ENCODE results near the gene IL1RAP. TPM values are rescaled to one million over a fixed set of nuclear protein-coding genes. Genes with fewer than 3 reads are reported as not detected.
"Not testable (repeated sequence)": the region's sequence is repeated elsewhere in the genome, so short reads cannot be mapped to it uniquely, and the experiment has no call there.

IL1RAP gene
- total RNA-seq, 1 experiment from 2014 or later, result 62.0 TPM

DNA sequence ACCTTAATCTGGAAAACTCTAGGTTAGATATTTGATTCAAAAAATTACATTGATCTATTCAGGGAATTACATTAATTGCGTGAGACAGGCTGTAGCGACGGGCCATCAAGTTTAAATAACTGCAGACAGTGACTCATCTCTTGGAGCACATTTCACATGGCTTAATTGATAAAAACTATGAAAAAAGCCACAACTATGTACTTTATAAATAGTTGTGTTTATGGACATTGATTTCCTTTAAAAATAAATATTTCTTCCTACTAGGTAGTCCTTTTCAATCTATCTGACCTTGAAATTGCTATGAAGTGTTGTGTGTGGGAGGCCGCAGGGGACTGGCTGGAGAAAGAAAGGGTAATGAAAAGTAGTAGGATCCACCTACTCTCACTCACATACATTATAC lies 157.8 kb downstream of the IL1RAP start:
- Mint-ChIP-seq H3K36me3 (ENCODE audit: insufficient read depth, unreplicated experiment) (no peaks in the 10 kb centered on the region), H3K27me3 (ENCODE audit: insufficient read depth, unreplicated experiment) (no peaks in the 10 kb centered on the region), H3K4me3 (ENCODE audit: unreplicated experiment) (no peak overlapping the region), H3K9me3 (ENCODE audit: unreplicated experiment) (no peaks in the 10 kb centered on the region), H3K4me1 (ENCODE audit: insufficient read depth, unreplicated experiment) (no peaks in the 10 kb centered on the region), H3K27ac (ENCODE audit: low read depth, unreplicated experiment) (no peak overlapping the region)
- intact Hi-C loops (cut with micrococcal nuclease), result no loop called here
- ChIA-PET POLR2A (interaction anchor here (0.7 kb wide), 1 partner anchor 184 kb away, joined by 3 read pairs; no protein-coding TSS in a partner anchor), CTCF (no interaction called here)
- TF ChIP-seq, protein P1, sequence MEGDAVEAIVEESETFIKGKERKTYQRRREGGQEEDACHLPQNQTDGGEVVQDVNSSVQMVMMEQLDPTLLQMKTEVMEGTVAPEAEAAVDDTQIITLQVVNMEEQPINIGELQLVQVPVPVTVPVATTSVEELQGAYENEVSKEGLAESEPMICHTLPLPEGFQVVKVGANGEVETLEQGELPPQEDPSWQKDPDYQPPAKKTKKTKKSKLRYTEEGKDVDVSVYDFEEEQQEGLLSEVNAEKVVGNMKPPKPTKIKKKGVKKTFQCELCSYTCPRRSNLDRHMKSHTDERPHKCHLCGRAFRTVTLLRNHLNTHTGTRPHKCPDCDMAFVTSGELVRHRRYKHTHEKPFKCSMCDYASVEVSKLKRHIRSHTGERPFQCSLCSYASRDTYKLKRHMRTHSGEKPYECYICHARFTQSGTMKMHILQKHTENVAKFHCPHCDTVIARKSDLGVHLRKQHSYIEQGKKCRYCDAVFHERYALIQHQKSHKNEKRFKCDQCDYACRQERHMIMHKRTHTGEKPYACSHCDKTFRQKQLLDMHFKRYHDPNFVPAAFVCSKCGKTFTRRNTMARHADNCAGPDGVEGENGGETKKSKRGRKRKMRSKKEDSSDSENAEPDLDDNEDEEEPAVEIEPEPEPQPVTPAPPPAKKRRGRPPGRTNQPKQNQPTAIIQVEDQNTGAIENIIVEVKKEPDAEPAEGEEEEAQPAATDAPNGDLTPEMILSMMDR (IDR thresholded peaks at IDR 0.05; ENCODE audit: unreplicated experiment), result no peak
- DNase-seq (ENCODE audit: unreplicated experiment), result peak; percentile 0
- BruUV-seq (replicated peaks), result no TSS peak

DNA sequence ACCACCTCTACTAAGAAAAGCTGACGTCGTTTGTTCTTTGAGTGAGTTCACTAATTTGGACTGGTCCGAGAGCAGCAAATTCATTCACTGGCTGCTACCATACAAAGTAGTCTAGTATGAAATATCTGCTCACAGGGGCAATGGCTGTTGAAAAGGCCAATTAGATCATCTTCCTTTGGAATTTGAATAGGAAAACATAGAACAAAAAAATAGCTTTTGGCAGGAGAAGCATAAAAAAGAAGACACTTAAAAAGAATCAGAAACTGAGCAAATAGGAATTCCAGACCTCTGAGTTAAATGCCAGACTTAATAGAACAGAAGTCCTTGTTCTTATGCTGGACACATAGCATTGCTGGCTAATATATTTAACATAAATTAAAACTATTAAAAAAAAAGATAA lies 159.3 kb downstream of the IL1RAP start:
- H3K27ac Mint-ChIP-seq (ENCODE audit: low read depth, unreplicated experiment), result no peak overlapping the region
- H3K36me3 Mint-ChIP-seq (ENCODE audit: insufficient read depth, unreplicated experiment), result no peaks in the 10 kb centered on the region
- H3K27me3 Mint-ChIP-seq (ENCODE audit: insufficient read depth, unreplicated experiment), result no peaks in the 10 kb centered on the region
- no peaks in the 10 kb centered on the region for H3K4me1 Mint-ChIP-seq (ENCODE audit: insufficient read depth, unreplicated experiment)
- TF ChIP-seq, protein P1 (IDR thresholded peaks at IDR 0.05; ENCODE audit: unreplicated experiment), result no peak
- H3K9me3 Mint-ChIP-seq (ENCODE audit: unreplicated experiment), result peaks cover 3% of the 10 kb centered on the region
- ChIA-PET POLR2A (no interaction called here), CTCF (no interaction called here)
- DNase-seq (ENCODE audit: unreplicated experiment), result no peak
- intact Hi-C loops (cut with micrococcal nuclease), result no loop called here
- H3K4me3 Mint-ChIP-seq (ENCODE audit: unreplicated experiment), result no peak overlapping the region
- BruUV-seq (replicated peaks), result no TSS peak

DNA sequence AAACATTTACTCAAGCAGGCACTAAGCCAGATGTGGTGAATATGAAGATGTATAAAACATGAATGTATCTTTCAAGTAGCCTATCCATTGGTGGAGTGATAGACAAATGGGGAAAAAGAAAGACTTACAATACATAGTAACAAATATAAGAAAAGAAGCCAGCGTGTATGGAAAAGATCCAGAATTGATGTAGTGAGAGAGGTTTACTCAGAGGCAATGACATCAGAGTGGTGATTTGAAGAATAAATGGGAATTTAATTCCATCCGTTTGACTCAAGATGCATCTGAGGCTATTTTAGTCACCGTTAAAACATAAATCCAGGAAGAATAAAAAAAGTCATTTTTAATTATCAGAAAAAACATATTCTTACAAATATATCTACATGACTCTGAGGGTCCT lies 162.6 kb downstream of the IL1RAP start:
- Mint-ChIP-seq H3K27me3 (ENCODE audit: insufficient read depth, unreplicated experiment) (no peaks in the 10 kb centered on the region), H3K27ac (ENCODE audit: low read depth, unreplicated experiment) (no peak overlapping the region), H3K4me1 (ENCODE audit: insufficient read depth, unreplicated experiment) (no peaks in the 10 kb centered on the region), H3K9me3 (ENCODE audit: unreplicated experiment) (peaks cover 8% of the 10 kb centered on the region), H3K36me3 (ENCODE audit: insufficient read depth, unreplicated experiment) (no peaks in the 10 kb centered on the region), H3K4me3 (ENCODE audit: unreplicated experiment) (no peak overlapping the region)
- no peak for DNase-seq (ENCODE audit: unreplicated experiment)
- CTCF ChIA-PET, result interaction anchor here (1.2 kb wide), 1 partner anchor 24 kb away, joined by 3 read pairs; no protein-coding TSS in a partner anchor
- intact Hi-C loops (cut with micrococcal nuclease), result no loop called here
- POLR2A ChIA-PET, result no interaction called here
- no TSS peak for BruUV-seq (replicated peaks)
- TF ChIP-seq, protein P1 (IDR thresholded peaks at IDR 0.05; ENCODE audit: unreplicated experiment), result no peak

DNA sequence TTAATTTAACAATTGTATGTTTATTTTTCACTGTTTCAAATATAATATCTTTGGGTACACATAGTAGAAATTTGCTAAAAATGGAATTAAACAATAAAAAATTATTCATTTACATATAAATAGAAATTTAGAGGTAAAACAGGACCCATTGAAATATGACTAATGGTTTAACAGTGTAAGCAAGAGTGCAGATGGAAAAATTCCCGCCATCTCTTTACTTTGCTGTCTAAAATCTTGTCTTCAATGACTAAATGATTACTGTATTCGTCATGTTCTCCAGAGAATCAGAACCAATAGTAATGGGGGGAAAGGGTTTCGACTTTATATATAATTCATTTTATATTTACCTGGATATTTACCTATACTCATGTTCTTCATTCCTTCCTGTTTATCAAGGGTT lies 163.1 kb downstream of the IL1RAP start:
- DNase-seq (ENCODE audit: unreplicated experiment), result no peak
- Mint-ChIP-seq H3K27ac (ENCODE audit: low read depth, unreplicated experiment) (no peak overlapping the region), H3K4me1 (ENCODE audit: insufficient read depth, unreplicated experiment) (no peaks in the 10 kb centered on the region), H3K9me3 (ENCODE audit: unreplicated experiment) (peaks cover 8% of the 10 kb centered on the region), H3K36me3 (ENCODE audit: insufficient read depth, unreplicated experiment) (no peaks in the 10 kb centered on the region), H3K4me3 (ENCODE audit: unreplicated experiment) (no peak overlapping the region), H3K27me3 (ENCODE audit: insufficient read depth, unreplicated experiment) (no peaks in the 10 kb centered on the region)
- BruUV-seq (replicated peaks), result no TSS peak
- ChIA-PET POLR2A (no interaction called here), CTCF (no interaction called here)
- TF ChIP-seq, protein P1 (IDR thresholded peaks at IDR 0.05; ENCODE audit: unreplicated experiment), result no peak
- intact Hi-C loops (cut with micrococcal nuclease), result no loop called here

DNA sequence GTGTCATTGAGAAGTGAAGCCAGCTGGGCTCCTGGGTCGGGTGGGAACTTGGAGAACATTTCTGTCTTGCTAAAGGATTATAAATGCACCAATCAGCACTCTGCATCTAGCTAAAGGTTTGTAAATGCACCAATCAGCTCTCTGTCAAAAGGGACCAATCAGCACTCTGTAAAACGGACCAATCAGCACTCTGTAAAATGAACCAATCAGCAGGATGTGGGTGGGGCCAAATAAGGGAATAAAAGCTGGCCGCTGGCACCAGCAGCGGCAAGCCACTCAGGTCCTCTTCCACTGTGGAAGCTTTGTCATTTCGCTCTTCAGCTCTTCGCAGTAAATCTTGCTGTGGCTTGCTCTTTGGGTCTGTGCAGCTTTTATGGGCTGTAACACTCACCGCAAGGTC lies 164.0 kb downstream of the IL1RAP start:
- H3K36me3 Mint-ChIP-seq (ENCODE audit: insufficient read depth, unreplicated experiment); H3K4me1 Mint-ChIP-seq (ENCODE audit: insufficient read depth, unreplicated experiment); H3K27me3 Mint-ChIP-seq (ENCODE audit: insufficient read depth, unreplicated experiment); DNase-seq (ENCODE audit: unreplicated experiment); H3K27ac Mint-ChIP-seq (ENCODE audit: low read depth, unreplicated experiment); POLR2A ChIA-PET; H3K4me3 Mint-ChIP-seq (ENCODE audit: unreplicated experiment); BruUV-seq (replicated peaks); intact Hi-C loops (cut with micrococcal nuclease); H3K9me3 Mint-ChIP-seq (ENCODE audit: unreplicated experiment): not testable (repeated sequence)
- CTCF ChIA-PET, result interaction anchor here (0.7 kb wide), 1 partner anchor 114 kb away, joined by 3 read pairs; no protein-coding TSS in a partner anchor
